ENCODE data around the gene PPEF1. TPM values are rescaled to one million over a fixed set of nuclear protein-coding genes. Genes with fewer than 3 reads are reported as not detected.

Gene PPEF1
- total and polyA plus RNA-seq, 2 of the 8 experiments (the other 6 are each of a cell fraction or from before 2014, with no cell fraction given): 0.08 to 0.30 TPM

- H3K9ac ChIP-seq (replicated peaks in 1 of 4; ENCODE audit: extremely low read depth in 1 of 4, low read depth in 3 of 4, low read length in 3 of 4): no peak overlapping the region
- H3K4ac ChIP-seq (replicated peaks; ENCODE audit: insufficient read length, low read depth, low read length): no peak overlapping the region
- H3K79me1 ChIP-seq (ENCODE audit: low read depth, low read length): no peaks in the 10 kb centered on the region
- no peak overlapping the region for H2BK5ac ChIP-seq (ENCODE audit: low read depth, low read length)
- no peaks in the 10 kb centered on the region; a peak in 1 of 7 replicates for H3K4me1 ChIP-seq (replicated peaks in 1 of 4; ENCODE audit: control insufficient read depth in 3 of 4, insufficient read depth in 4 of 4, low read length in 3 of 4)
- H4K8ac ChIP-seq (ENCODE audit: extremely low read depth, insufficient read depth, low read length): no peak overlapping the region
- DNase-seq (ENCODE audit: low read depth in 1 of 2, low spot score in 2 of 2): no peak
- FAIRE-seq: no peak
- H2BK120ac ChIP-seq (replicated peaks; ENCODE audit: low read depth, low read length): no peak overlapping the region
- WGBS, 2 experiments (ENCODE audit: extremely low coverage in 1 of 2, insufficient coverage in 1 of 2, insufficient read length in 1 of 2, insufficient replicate concordance in 2 of 2, low coverage in 1 of 2, low lambda C conversion rate in 2 of 2, missing lambda C conversion rate in 1 of 2): 91% methylated on average over 1 of the region's 1 CpG; no CpG with 5 or more reads in 1 of the 2 experiments
- H2BK20ac ChIP-seq (ENCODE audit: low read length): no peak overlapping the region
- no peak overlapping the region for H3K56ac ChIP-seq (replicated peaks; ENCODE audit: insufficient read length, low read depth, low read length)
- no peak overlapping the region for H2BK15ac ChIP-seq (ENCODE audit: low read length)
- no peak overlapping the region for H4K5ac ChIP-seq (ENCODE audit: insufficient read length, low read depth, low read length)
- H3K79me2 ChIP-seq (ENCODE audit: control insufficient read depth in 1 of 2, insufficient read depth in 2 of 2, low read length in 2 of 2): no peaks in the 10 kb centered on the region
- no peak overlapping the region for H3K18ac ChIP-seq (ENCODE audit: extremely low read depth, low read length)
- H3K23ac ChIP-seq (ENCODE audit: insufficient read length): no peak overlapping the region
- no peak overlapping the region for H2BK12ac ChIP-seq (ENCODE audit: low read depth, low read length)
- TF ChIP-seq CTCF (IDR thresholded peaks at IDR 0.05; ENCODE audit: control extremely low read depth in 1 of 3, insufficient read depth in 1 of 3, low read depth in 1 of 3, low read length in 3 of 3): no peak
- CTCF ChIA-PET (ENCODE audit: partially characterized antibody): no interaction called here
- no peaks in the 10 kb centered on the region for H4K20me1 ChIP-seq (replicated peaks in 1 of 2; ENCODE audit: control insufficient read depth in 1 of 2, insufficient read depth in 2 of 2, low read length in 2 of 2)
- no peaks in the 10 kb centered on the region for H3K27me3 ChIP-seq (replicated peaks in 1 of 4; ENCODE audit: control insufficient read depth in 3 of 4, extremely low read depth in 1 of 4, insufficient read depth in 3 of 4, low read length in 3 of 4)
- POLR2A ChIA-PET (ENCODE audit: partially characterized antibody): no interaction called here
- H3K4me3 ChIP-seq (ENCODE audit: extremely low read depth in 1 of 4, insufficient read depth in 2 of 4, low read depth in 3 of 4, low read length in 4 of 4): no peak overlapping the region
- no peak overlapping the region for H3K27ac ChIP-seq (ENCODE audit: low read depth, low read length)
- no peaks in the 10 kb centered on the region for H3K36me3 ChIP-seq (ENCODE audit: control insufficient read depth in 2 of 4, insufficient read depth in 4 of 4, low read length in 3 of 4)
- H3K9me3 ChIP-seq (ENCODE audit: insufficient read depth in 2 of 2, low read depth in 1 of 2, low read length in 1 of 2): no peaks in the 10 kb centered on the region
- no peak overlapping the region for H3K4me2 ChIP-seq (ENCODE audit: insufficient read depth in 1 of 2, low read depth in 2 of 2, low read length in 2 of 2)
- no peaks in the 10 kb centered on the region for H3K23me2 ChIP-seq (ENCODE audit: low read depth, low read length)
- no peak overlapping the region for H2AFZ ChIP-seq (ENCODE audit: low read length)
- H4K91ac ChIP-seq (replicated peaks; ENCODE audit: insufficient read length, low read length): no peak overlapping the region
- no peak overlapping the region for H2AK5ac ChIP-seq (ENCODE audit: low read depth, low read length)
- H3K14ac ChIP-seq (ENCODE audit: insufficient read length): no peak overlapping the region
Measured at GRCh38 chrX:18828832-18829404, 121.5 kb downstream of the PPEF1 start.

Data from H1 (cell line).